Measurements from ENCODE around the gene SPR. TPM values are rescaled to one million over a fixed set of nuclear protein-coding genes. Genes with fewer than 3 reads are reported as not detected.

SPR gene
- total and polyA plus RNA-seq, 2 donors (not counting 3 experiments of a cell fraction or from before 2014, with no cell fraction given) = 22.0 to 27.6 TPM

DNA sequence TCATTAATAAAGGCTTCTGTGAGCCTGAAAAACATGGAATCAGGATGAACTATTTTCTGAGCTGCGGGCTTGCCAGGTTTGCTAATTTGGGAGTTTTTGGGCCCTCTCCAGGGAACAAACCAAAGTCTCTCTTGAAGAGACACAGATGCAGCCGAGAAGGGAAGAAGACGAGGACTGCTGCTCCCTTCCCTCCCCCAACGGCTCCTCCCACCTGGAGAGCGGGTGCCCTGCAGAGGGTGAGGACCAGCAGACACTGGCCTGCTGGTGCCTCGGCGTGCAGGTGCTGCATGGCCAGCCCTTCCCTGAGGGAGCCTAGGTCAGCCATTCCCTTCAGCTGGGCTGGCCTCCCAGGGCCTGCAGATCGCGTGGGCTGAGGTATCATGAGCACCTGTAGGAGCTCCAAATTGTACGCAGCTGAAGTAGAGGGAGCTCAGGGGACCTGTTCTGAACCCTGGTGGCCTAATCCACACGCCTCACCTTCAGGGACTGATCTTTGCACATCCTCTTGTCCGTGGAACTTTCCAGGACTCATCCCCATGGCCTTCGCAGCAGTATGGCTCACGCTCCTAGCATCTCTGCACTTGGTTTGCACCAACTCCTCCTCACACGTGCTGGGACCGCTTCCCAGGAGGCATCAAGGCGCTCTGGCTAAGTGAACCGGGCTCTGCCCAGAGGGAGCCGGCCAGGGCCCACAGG lies 49.6 kb downstream of the SPR start:
- intact Hi-C loops (cut with micrococcal nuclease) = no loop called here
- Histone ChIP-seq H3K9ac (replicated peaks; ENCODE audit: extremely low read depth, insufficient read depth, low read length) (no peak overlapping the region), H3K36me3 (ENCODE audit: control insufficient read depth in 2 of 2, extremely low read depth in 1 of 2, insufficient read depth in 2 of 2, low read length in 2 of 2) (no peaks in the 10 kb centered on the region), H3K4me3 (replicated peaks in 1 of 3; ENCODE audit: insufficient read depth in 1 of 3, low read depth in 1 of 3, low read length in 3 of 3) (no peak overlapping the region), H2AFZ (ENCODE audit: low read depth, low read length) (no peak overlapping the region), H3K27me3 (ENCODE audit: control insufficient read depth in 2 of 2, insufficient read depth in 2 of 2, low read length in 2 of 2) (peaks cover 0 to 13% of the 10 kb centered on the region in 2 experiments), H3K4me1 (ENCODE audit: control insufficient read depth, extremely low read depth, insufficient read depth, low read length) (no peaks in the 10 kb centered on the region), H3K79me2 (ENCODE audit: control insufficient read depth, insufficient read depth, low read length) (no peaks in the 10 kb centered on the region), H3K9me3 (replicated peaks; ENCODE audit: control insufficient read depth, insufficient read depth, low read length) (no peaks in the 10 kb centered on the region), H3K4me2 (ENCODE audit: insufficient read depth, low read length) (no peak overlapping the region), H3K27ac (ENCODE audit: insufficient read depth, low read depth, low read length) (no peak overlapping the region), H3K9me1 (replicated peaks; ENCODE audit: control insufficient read depth, extremely low read depth, insufficient read depth, low read length) (no peaks in the 10 kb centered on the region), H4K20me1 (replicated peaks; ENCODE audit: control insufficient read depth, extremely low read depth, insufficient read depth, low read length) (no peaks in the 10 kb centered on the region)
- ChIA-PET POLR2A (no interaction called here), CTCF (interaction anchor here (1.0 kb wide), 1 partner anchor 44 kb away, joined by 5 read pairs; no protein-coding TSS in a partner anchor)
- BruUV-seq (replicated peaks) = no TSS peak
- DNase-seq (ENCODE audit: low read depth, low spot score) = no peak
- dilution Hi-C loops (cut with MboI; ENCODE audit: extremely low pct_ligation_motif_present, low sequenced_read_pairs) = no loop called here
- TF ChIP-seq MYC (IDR thresholded peaks at IDR 0.05; ENCODE audit: low read depth, low read length) = no peak
- TF ChIP-seq, protein P1, sequence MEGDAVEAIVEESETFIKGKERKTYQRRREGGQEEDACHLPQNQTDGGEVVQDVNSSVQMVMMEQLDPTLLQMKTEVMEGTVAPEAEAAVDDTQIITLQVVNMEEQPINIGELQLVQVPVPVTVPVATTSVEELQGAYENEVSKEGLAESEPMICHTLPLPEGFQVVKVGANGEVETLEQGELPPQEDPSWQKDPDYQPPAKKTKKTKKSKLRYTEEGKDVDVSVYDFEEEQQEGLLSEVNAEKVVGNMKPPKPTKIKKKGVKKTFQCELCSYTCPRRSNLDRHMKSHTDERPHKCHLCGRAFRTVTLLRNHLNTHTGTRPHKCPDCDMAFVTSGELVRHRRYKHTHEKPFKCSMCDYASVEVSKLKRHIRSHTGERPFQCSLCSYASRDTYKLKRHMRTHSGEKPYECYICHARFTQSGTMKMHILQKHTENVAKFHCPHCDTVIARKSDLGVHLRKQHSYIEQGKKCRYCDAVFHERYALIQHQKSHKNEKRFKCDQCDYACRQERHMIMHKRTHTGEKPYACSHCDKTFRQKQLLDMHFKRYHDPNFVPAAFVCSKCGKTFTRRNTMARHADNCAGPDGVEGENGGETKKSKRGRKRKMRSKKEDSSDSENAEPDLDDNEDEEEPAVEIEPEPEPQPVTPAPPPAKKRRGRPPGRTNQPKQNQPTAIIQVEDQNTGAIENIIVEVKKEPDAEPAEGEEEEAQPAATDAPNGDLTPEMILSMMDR (IDR thresholded peaks at IDR 0.05; ENCODE audit: extremely low read depth in 1 of 2, insufficient read depth in 1 of 2, low read depth in 1 of 2, low read length in 2 of 2) = no peak
- no peak for FAIRE-seq

DNA sequence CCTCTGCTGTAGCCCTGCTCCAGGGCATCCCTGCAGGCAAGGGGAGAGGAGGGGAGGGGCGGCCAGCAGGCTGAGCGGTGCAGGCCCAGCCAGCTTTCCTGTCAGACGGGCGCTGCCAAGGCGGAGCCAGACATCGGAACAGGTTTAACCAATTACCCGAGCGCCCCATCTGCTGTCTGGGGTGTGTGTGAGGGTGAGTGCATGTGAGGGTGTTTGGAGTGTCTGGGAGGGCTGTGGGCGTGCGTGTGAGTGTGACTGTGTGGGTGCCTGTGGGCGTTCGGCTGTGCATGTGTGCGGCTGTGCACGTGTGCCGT lies 50.1 kb downstream of the SPR start:
- Histone ChIP-seq H3K36me3 (ENCODE audit: control insufficient read depth in 2 of 2, extremely low read depth in 1 of 2, insufficient read depth in 2 of 2, low read length in 2 of 2) (no peaks in the 10 kb centered on the region), H3K4me3 (replicated peaks in 1 of 3; ENCODE audit: insufficient read depth in 1 of 3, low read depth in 1 of 3, low read length in 3 of 3) (no peak overlapping the region), H3K9ac (replicated peaks; ENCODE audit: extremely low read depth, insufficient read depth, low read length) (no peak overlapping the region), H2AFZ (ENCODE audit: low read depth, low read length) (no peak overlapping the region), H3K9me3 (replicated peaks; ENCODE audit: control insufficient read depth, insufficient read depth, low read length) (no peaks in the 10 kb centered on the region), H3K27ac (ENCODE audit: insufficient read depth, low read depth, low read length) (no peak overlapping the region), H3K4me1 (ENCODE audit: control insufficient read depth, extremely low read depth, insufficient read depth, low read length) (no peaks in the 10 kb centered on the region), H3K9me1 (replicated peaks; ENCODE audit: control insufficient read depth, extremely low read depth, insufficient read depth, low read length) (no peaks in the 10 kb centered on the region), H3K79me2 (ENCODE audit: control insufficient read depth, insufficient read depth, low read length) (no peaks in the 10 kb centered on the region), H3K4me2 (ENCODE audit: insufficient read depth, low read length) (no peak overlapping the region), H4K20me1 (replicated peaks; ENCODE audit: control insufficient read depth, extremely low read depth, insufficient read depth, low read length) (no peaks in the 10 kb centered on the region), H3K27me3 (ENCODE audit: control insufficient read depth in 2 of 2, insufficient read depth in 2 of 2, low read length in 2 of 2) (peaks cover 0 to 12% of the 10 kb centered on the region in 2 experiments)
- FAIRE-seq (no peak), DNase-seq (ENCODE audit: low read depth, low spot score) (no peak)
- intact Hi-C loops (cut with micrococcal nuclease) = no loop called here
- dilution Hi-C loops (cut with MboI; ENCODE audit: extremely low pct_ligation_motif_present, low sequenced_read_pairs) = no loop called here
- POLR2A ChIA-PET = no interaction called here
- TF ChIP-seq, protein P2, sequence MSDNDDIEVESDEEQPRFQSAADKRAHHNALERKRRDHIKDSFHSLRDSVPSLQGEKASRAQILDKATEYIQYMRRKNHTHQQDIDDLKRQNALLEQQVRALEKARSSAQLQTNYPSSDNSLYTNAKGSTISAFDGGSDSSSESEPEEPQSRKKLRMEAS (IDR thresholded peaks at IDR 0.05; ENCODE audit: insufficient read depth, insufficient read length) = no peak
- no peak for TF ChIP-seq JUN (IDR thresholded peaks at IDR 0.05; ENCODE audit: borderline replicate concordance, insufficient read depth, insufficient read length, low read depth)
- TF ChIP-seq, protein P1 (IDR thresholded peaks at IDR 0.05; ENCODE audit: extremely low read depth in 1 of 2, insufficient read depth in 1 of 2, low read depth in 1 of 2, low read length in 2 of 2) = no peak
- TF ChIP-seq FOS (IDR thresholded peaks at IDR 0.05; ENCODE audit: borderline replicate concordance, insufficient read depth, low read length) = no peak
- TF ChIP-seq POLR2A (IDR thresholded peaks at IDR 0.05; ENCODE audit: low read depth, low read length) = no peak
- TF ChIP-seq GATA2 (IDR thresholded peaks at IDR 0.05; ENCODE audit: insufficient read depth, insufficient read length, low read depth, low read length) = no peak
- no peak for TF ChIP-seq MYC (IDR thresholded peaks at IDR 0.05; ENCODE audit: low read depth, low read length)
- TF ChIP-seq POLR2AphosphoS5 (IDR thresholded peaks at IDR 0.05; ENCODE audit: insufficient read depth, low read depth, low read length) = no peak
- BruUV-seq (replicated peaks) = no TSS peak
- CTCF ChIA-PET = interaction anchor here (1.0 kb wide), 1 partner anchor 45 kb away, joined by 5 read pairs; no protein-coding TSS in a partner anchor
